Adrenal gland (tissue), 12 donors: ENCODE results near the gene ADAMTS12. TPM values are rescaled to one million over a fixed set of nuclear protein-coding genes. Genes with fewer than 3 reads are reported as not detected.

Experiments
- DNase-seq, 7 donors: peaks; one replicate each; pipeline ENCODE4 v3.0.0-alpha.2; 2019 to 2020
- H3K27ac ChIP-seq, 5 donors: fragments of 200-600 bp; sonication (generic) in 4 of 5; 1 replicate in 3 of 5; 2 replicates in 2 of 5; pipeline versions ENCODE4 v1.5.1 to v1.8.0; 2016 to 2020; ENCODE audit warnings: mild to moderate bottlenecking in 1 of 5
- H3K27me3 ChIP-seq: fragments of 200-600 bp; 2 replicates; pipeline ENCODE4 v1.8.0; 2021
- H3K36me3 ChIP-seq, 2 donors: fragments of 200-600 bp; replicated peaks in 1 of 2; 1 replicate in 1 of 2; 2 replicates in 1 of 2; pipeline versions ENCODE4 v1.5.1 to v1.8.0; 2018 to 2022
- H3K4me1 ChIP-seq, 2 donors: fragments of 200-600 bp; replicated peaks in 1 of 2; 1 replicate in 1 of 2; 2 replicates in 1 of 2; pipeline versions ENCODE4 v1.5.1 to v1.8.0; 2018 to 2021
- H3K4me3 ChIP-seq, 4 donors: fragments of 200-600 bp; sonication (generic) in 3 of 4; one replicate each; pipeline ENCODE4 v1.5.1; 2016 to 2018
- H3K9me3 ChIP-seq, 3 donors: fragments of 200-600 bp; sonication (generic) in 1 of 3; replicated peaks in 1 of 3; 1 replicate in 2 of 3; 2 replicates in 1 of 3; pipeline versions ENCODE4 v1.5.1 to v1.8.0; 2016 to 2021
- POLR2A ChIP-seq, 2 donors: fragments of 450-650 bp; IDR thresholded peaks; one replicate each; pipeline ENCODE4 v1.6.1; 2017; ENCODE audit warnings: antibody characterized with exemption in 2 of 2, mild to moderate bottlenecking in 2 of 2, moderate library complexity in 1 of 2
- WGBS, 4 donors: extraction: QIAGEN DNeasy Blood & Tissue Kit in 2 of 4; methylation state at CpG; one replicate each; pipeline versions ENCODE4 v1.1.5 to v1.1.7; 2013 to 2017; 5-methylcytosine and 5-hydroxymethylcytosine counted together
- intact Hi-C, 2 donors: fragments of 100-400 bp; cut with DNase I; formaldehyde crosslinking; loops; one replicate each; pipeline versions ENCODE4 v1.14.1 to v1.15.0; 2022 to 2023
- polyA plus RNA-seq, 3 donors: library from polyadenylated mRNA; stranded (reverse); fragments of 200-250 nt in 2 of 3; fragments of 350-450 nt in 1 of 3; fragmentation: Illumina TruSeq in 1 of 3; extraction: RNeasy Lipid Tissue Mini Kit (QIAGEN cat#74804) in 1 of 3; gene quantifications; one replicate each; pipeline ENCODE4 v1.2.3, GENCODE V29; 2013 to 2014
- total RNA-seq, 9 donors: library from RNA; depleted of rRNA in 4 of 9; stranded (reverse); fragments of >200 nt in 4 of 9; fragments of 120-200 nt in 1 of 9; fragmentation: NEBNext Ultra II Directional in 1 of 9; extraction: Animal tissue kit (Norgen Biotek cat#: 25700) in 1 of 9; gene quantifications; one replicate each; pipeline versions ENCODE4 v1.1.0 to v1.2.4, GENCODE V29; 2013 to 2023
- TF ChIP-seq, protein P1 (sequence below), 6 experiments: fragments of 450-650 bp in 4 of 6; fragments of 200-600 bp in 2 of 6; sonication (generic) in 1 of 6; IDR thresholded peaks; 1 replicate in 5 of 6; 2 replicates in 1 of 6; pipeline versions ENCODE4 v1.5.1 to v1.8.0; 2016 to 2021; ENCODE audit warnings: antibody characterized with exemption in 6 of 6, mild to moderate bottlenecking in 2 of 6, moderate library complexity in 1 of 6
- donor health status: healthy with polysubstance abuse.
- donor health status: Bipolar disorder and iron deficiency.
- donor health status: DM: yes; HTN: yes; CAD: no.
- donor health status: DM: no; HTN: no; CAD: no.
- donor health status: DM: no; HTN: no; CAD: no.
- donor health status: DM: yes; HTN: yes; CAD: no.

Gene ADAMTS12
- total and polyA plus RNA-seq, 12 donors = 1.9 to 76.1 (median 10.5) TPM

DNA sequence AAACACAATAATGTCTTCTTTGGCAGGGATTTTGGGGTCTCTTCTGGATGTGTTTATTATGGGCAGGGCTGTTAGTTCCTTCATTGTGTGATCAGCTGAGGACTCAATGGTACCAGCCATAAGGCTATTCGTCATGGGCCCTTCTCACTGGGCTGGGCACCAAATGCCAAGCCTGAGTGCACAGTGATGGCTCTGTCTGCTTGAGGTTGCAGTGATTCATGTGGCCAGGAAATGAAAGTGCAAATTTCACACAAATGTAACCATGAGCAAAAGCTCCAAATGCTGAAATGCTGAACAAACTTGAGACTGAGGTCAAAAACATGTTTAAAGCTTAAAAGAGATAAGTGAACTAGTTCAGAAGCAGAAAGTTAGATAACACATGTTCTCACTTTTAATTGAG, 260.0 kb downstream of the ADAMTS12 start:
- peaks cover 0 to 2% of the 10 kb centered on the region in 2 donors for H3K36me3 ChIP-seq
- intact Hi-C loops = no loop called here
- no peaks in the 10 kb centered on the region for H3K9me3 ChIP-seq
- 68 to 100% (median 76%) methylated on average over 1 of the region's 1 CpG for WGBS, 4 donors
- H3K27me3 ChIP-seq = no peaks in the 10 kb centered on the region
- TF ChIP-seq, protein P1, sequence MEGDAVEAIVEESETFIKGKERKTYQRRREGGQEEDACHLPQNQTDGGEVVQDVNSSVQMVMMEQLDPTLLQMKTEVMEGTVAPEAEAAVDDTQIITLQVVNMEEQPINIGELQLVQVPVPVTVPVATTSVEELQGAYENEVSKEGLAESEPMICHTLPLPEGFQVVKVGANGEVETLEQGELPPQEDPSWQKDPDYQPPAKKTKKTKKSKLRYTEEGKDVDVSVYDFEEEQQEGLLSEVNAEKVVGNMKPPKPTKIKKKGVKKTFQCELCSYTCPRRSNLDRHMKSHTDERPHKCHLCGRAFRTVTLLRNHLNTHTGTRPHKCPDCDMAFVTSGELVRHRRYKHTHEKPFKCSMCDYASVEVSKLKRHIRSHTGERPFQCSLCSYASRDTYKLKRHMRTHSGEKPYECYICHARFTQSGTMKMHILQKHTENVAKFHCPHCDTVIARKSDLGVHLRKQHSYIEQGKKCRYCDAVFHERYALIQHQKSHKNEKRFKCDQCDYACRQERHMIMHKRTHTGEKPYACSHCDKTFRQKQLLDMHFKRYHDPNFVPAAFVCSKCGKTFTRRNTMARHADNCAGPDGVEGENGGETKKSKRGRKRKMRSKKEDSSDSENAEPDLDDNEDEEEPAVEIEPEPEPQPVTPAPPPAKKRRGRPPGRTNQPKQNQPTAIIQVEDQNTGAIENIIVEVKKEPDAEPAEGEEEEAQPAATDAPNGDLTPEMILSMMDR (IDR thresholded peaks at IDR 0.05) = no peak
- TF ChIP-seq POLR2A (IDR thresholded peaks at IDR 0.05) = no peak
- no peak overlapping the region for H3K4me3 ChIP-seq
- no peak overlapping the region for H3K27ac ChIP-seq
- DNase-seq = no peak
- H3K4me1 ChIP-seq = no peaks in the 10 kb centered on the region

DNA sequence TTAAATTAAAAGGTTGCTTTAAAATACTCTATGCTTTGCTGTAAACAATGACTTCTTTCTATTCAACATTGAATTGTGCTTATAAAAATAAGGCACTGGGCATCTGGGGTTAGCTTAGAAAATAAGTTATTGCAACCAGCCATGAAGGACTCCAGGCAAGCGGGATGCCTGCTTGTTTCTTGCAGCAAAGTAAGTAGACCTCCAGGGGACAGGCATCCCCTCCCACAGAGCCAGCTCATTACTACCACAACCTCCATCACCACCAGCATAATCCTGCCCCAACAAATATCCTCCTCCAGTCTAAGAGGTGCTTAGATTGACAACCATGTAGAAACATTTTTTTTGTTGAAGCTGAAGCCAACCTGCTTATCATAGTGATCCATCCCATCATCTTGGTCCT, 260.7 kb downstream of the ADAMTS12 start:
- no peaks in the 10 kb centered on the region for H3K9me3 ChIP-seq
- TF ChIP-seq POLR2A (IDR thresholded peaks at IDR 0.05) = no peak
- TF ChIP-seq, protein P1 (IDR thresholded peaks at IDR 0.05) = no peak
- no peaks in the 10 kb centered on the region for H3K27me3 ChIP-seq
- no peak for DNase-seq
- no peaks in the 10 kb centered on the region for H3K36me3 ChIP-seq
- intact Hi-C loops = no loop called here
- no peak overlapping the region for H3K27ac ChIP-seq
- 89 to 93% (median 91%) methylated on average over 1 of the region's 1 CpG for WGBS, 4 donors
- no peaks in the 10 kb centered on the region for H3K4me1 ChIP-seq
- H3K4me3 ChIP-seq = no peak overlapping the region

DNA sequence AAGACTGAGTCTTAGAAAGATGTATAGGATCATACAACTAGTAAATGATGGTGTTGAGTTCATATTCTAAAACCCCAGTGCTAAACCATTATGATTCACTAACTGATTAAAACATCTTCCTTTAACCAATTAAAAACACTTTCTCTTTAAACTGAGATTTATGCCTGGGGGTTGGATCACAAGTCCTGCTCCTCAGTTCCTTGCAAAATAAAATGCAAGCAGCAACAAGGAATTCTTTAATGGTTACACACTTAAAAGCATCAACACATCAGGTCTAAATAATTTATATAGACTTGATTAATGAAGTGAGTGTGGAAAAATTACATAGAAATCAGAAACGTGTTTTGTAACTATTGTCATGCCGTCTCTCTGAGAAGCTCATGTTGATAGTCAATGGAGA, 261.8 kb downstream of the ADAMTS12 start:
- no peak for TF ChIP-seq POLR2A (IDR thresholded peaks at IDR 0.05)
- TF ChIP-seq, protein P1 (IDR thresholded peaks at IDR 0.05) = no peak
- DNase-seq = no peak
- H3K36me3 ChIP-seq = no peaks in the 10 kb centered on the region
- H3K27ac ChIP-seq = no peak overlapping the region
- no peak overlapping the region for H3K4me3 ChIP-seq
- no peaks in the 10 kb centered on the region for H3K9me3 ChIP-seq
- intact Hi-C loops = no loop called here
- no peaks in the 10 kb centered on the region for H3K27me3 ChIP-seq
- 74 to 91% (median 83%) methylated on average over 2 of the region's 2 CpGs for WGBS, 4 donors
- no peaks in the 10 kb centered on the region for H3K4me1 ChIP-seq

DNA sequence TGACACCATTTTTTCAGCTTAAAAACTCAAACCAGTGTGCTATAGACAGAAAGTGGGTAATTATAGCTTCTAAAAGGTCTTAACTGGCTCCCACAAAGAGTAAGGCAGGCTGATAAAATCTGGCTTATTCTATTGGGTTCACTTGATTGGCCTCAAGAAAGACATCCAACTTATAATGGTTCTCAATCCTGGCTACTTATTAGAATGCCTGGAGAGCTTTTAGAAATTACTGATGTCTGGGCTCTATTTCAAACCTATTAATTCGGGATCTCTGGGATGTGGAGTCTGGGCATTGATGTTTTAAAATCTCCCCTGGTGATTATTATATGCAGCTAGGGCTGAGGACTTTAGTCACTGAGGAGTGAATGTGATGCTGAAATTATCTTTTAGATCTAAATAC, 263.0 kb downstream of the ADAMTS12 start:
- no peaks in the 10 kb centered on the region for H3K9me3 ChIP-seq
- H3K4me3 ChIP-seq = no peak overlapping the region
- 59 to 92% (median 80%) methylated on average over 1 of the region's 1 CpG for WGBS, 4 donors
- TF ChIP-seq, protein P1 (IDR thresholded peaks at IDR 0.05) = no peak
- TF ChIP-seq POLR2A (IDR thresholded peaks at IDR 0.05) = no peak
- no peaks in the 10 kb centered on the region for H3K4me1 ChIP-seq
- intact Hi-C loops = no loop called here
- H3K27me3 ChIP-seq = no peaks in the 10 kb centered on the region
- H3K36me3 ChIP-seq = no peaks in the 10 kb centered on the region
- no peak for DNase-seq
- H3K27ac ChIP-seq = no peak overlapping the region
